ENCODE data around the gene ABL2. TPM values are rescaled to one million over a fixed set of nuclear protein-coding genes. Genes with fewer than 3 reads are reported as not detected.
"Not testable (repeated sequence)": the region's sequence is repeated elsewhere in the genome, so short reads cannot be mapped to it uniquely, and the experiment has no call there.

Gene ABL2
- total RNA-seq, 2 experiments from 2014 or later = 8.1 TPM

GRCh38 chr1:179241530-179242097 is 12.1 kb upstream of the ABL2 start:
- no peaks in the 10 kb centered on the region for H3K9me3 Mint-ChIP-seq
- CTCF ChIA-PET = interaction anchor here (0.8 kb wide), 1 partner anchor 51 kb away, joined by 3 read pairs; no protein-coding TSS in a partner anchor
- intact Hi-C loops (cut with micrococcal nuclease) = no loop called here
- H3K36me3 Mint-ChIP-seq (ENCODE audit: low read depth) = no peaks in the 10 kb centered on the region
- no peaks in the 10 kb centered on the region for H3K27me3 Mint-ChIP-seq (ENCODE audit: low read depth)
- H3K4me1 Mint-ChIP-seq (ENCODE audit: low read depth) = no peaks in the 10 kb centered on the region
- DNase-seq = no peak
- H3K27ac Mint-ChIP-seq = no peak overlapping the region
- H3K4me3 Mint-ChIP-seq = no peak overlapping the region

- no peak for DNase-seq
- no peak overlapping the region for H3K4me3 Mint-ChIP-seq
- no peaks in the 10 kb centered on the region for H3K9me3 Mint-ChIP-seq
- CTCF ChIA-PET = interaction anchor here (0.6 to 0.7 kb wide), 3 partner anchors 10 to 16 kb away, joined by 3 read pairs; no protein-coding TSS in a partner anchor
- no peak overlapping the region for H3K27ac Mint-ChIP-seq
- H3K36me3 Mint-ChIP-seq (ENCODE audit: low read depth) = no peaks in the 10 kb centered on the region
- no peaks in the 10 kb centered on the region for H3K4me1 Mint-ChIP-seq (ENCODE audit: low read depth)
- no peaks in the 10 kb centered on the region for H3K27me3 Mint-ChIP-seq (ENCODE audit: low read depth)
- intact Hi-C loops (cut with micrococcal nuclease) = no loop called here
Measured at GRCh38 chr1:179237222-179237621, 7.7 kb upstream of the ABL2 start.

- H3K4me1 Mint-ChIP-seq (ENCODE audit: low read depth) = peaks cover 7% of the 10 kb centered on the region
- CTCF ChIA-PET = no interaction called here
- intact Hi-C loops (cut with micrococcal nuclease) = no loop called here
- H3K27me3 Mint-ChIP-seq (ENCODE audit: low read depth) = no peaks in the 10 kb centered on the region
- no peak overlapping the region for H3K4me3 Mint-ChIP-seq
- no peak for DNase-seq
- H3K27ac Mint-ChIP-seq = no peak overlapping the region
- no peaks in the 10 kb centered on the region for H3K36me3 Mint-ChIP-seq (ENCODE audit: low read depth)
- H3K9me3 Mint-ChIP-seq = no peaks in the 10 kb centered on the region
Measured at GRCh38 chr1:179234863-179235262, 5.4 kb upstream of the ABL2 start.

- Mint-ChIP-seq H3K27me3 (ENCODE audit: low read depth) (no peaks in the 10 kb centered on the region), H3K4me1 (ENCODE audit: low read depth) (peaks cover 24% of the 10 kb centered on the region), H3K9me3 (no peaks in the 10 kb centered on the region), H3K27ac (no peak overlapping the region), H3K4me3 (no peak overlapping the region), H3K36me3 (ENCODE audit: low read depth) (no peaks in the 10 kb centered on the region)
- DNase-seq = no peak
- intact Hi-C loops (cut with micrococcal nuclease) = no loop called here
- CTCF ChIA-PET = interaction anchor here (0.6 kb wide), 1 partner anchor 9 kb away, joined by 5 read pairs; no protein-coding TSS in a partner anchor
Measured at GRCh38 chr1:179231923-179232322, 2.4 kb upstream of the ABL2 start.

- H3K4me3 Mint-ChIP-seq = peak overlapping the region; percentile 90
- H3K27ac Mint-ChIP-seq = no peak overlapping the region
- intact Hi-C loops (cut with micrococcal nuclease) = loop anchor here (1.0 kb wide), 1 partner anchor 149 kb away; no protein-coding TSS in a partner anchor
- no peaks in the 10 kb centered on the region for H3K27me3 Mint-ChIP-seq (ENCODE audit: low read depth)
- peaks cover 31% of the 10 kb centered on the region for H3K4me1 Mint-ChIP-seq (ENCODE audit: low read depth)
- DNase-seq = no peak
- CTCF ChIA-PET = no interaction called here
- no peaks in the 10 kb centered on the region for H3K9me3 Mint-ChIP-seq
- H3K36me3 Mint-ChIP-seq (ENCODE audit: low read depth) = no peaks in the 10 kb centered on the region
Measured at GRCh38 chr1:179230721-179231120, 1.2 kb upstream of the ABL2 start.

GRCh38 chr1:179230251-179230650 is 774 bp upstream of the ABL2 start:
- DNase-seq = no peak
- Mint-ChIP-seq H3K4me3 (peak overlapping the region; percentile 90), H3K9me3 (no peaks in the 10 kb centered on the region), H3K27me3 (ENCODE audit: low read depth) (no peaks in the 10 kb centered on the region), H3K36me3 (ENCODE audit: low read depth) (no peaks in the 10 kb centered on the region), H3K4me1 (ENCODE audit: low read depth) (peaks cover 31% of the 10 kb centered on the region), H3K27ac (peak overlapping the region; percentile 72)
- CTCF ChIA-PET = no interaction called here
- intact Hi-C loops (cut with micrococcal nuclease) = loop anchor here (1.0 kb wide), 1 partner anchor 149 kb away; no protein-coding TSS in a partner anchor

GRCh38 chr1:179228783-179229213 is 679 bp downstream of the ABL2 start:
- peak overlapping the region; percentile 43 for H3K27ac Mint-ChIP-seq
- CTCF ChIA-PET = no interaction called here
- peak; percentile 35 for DNase-seq
- H3K4me1 Mint-ChIP-seq (ENCODE audit: low read depth) = peaks cover 31% of the 10 kb centered on the region
- H3K4me3 Mint-ChIP-seq = peak overlapping the region; percentile 90
- intact Hi-C loops (cut with micrococcal nuclease) = loop anchor here (1.0 to 2.0 kb wide), 10 partner anchors 10 to 654 kb away; partner anchors contain the start of genes AXDND1, SOAT1 and TOR1AIP1
- no peaks in the 10 kb centered on the region for H3K9me3 Mint-ChIP-seq
- H3K27me3 Mint-ChIP-seq (ENCODE audit: low read depth) = no peaks in the 10 kb centered on the region
- H3K36me3 Mint-ChIP-seq (ENCODE audit: low read depth) = no peaks in the 10 kb centered on the region

GRCh38 chr1:179226738-179227137 is 2.7 kb downstream of the ABL2 start:
- intact Hi-C loops (cut with micrococcal nuclease) = no loop called here
- Mint-ChIP-seq H3K27me3 (ENCODE audit: low read depth) (no peaks in the 10 kb centered on the region), H3K27ac (no peak overlapping the region), H3K4me3 (no peak overlapping the region), H3K9me3 (no peaks in the 10 kb centered on the region), H3K4me1 (ENCODE audit: low read depth) (peaks cover 31% of the 10 kb centered on the region), H3K36me3 (ENCODE audit: low read depth) (peaks cover 2% of the 10 kb centered on the region)
- DNase-seq = no peak
- CTCF ChIA-PET = interaction anchor here (0.8 to 1.5 kb wide), 2 partner anchors 49 to 106 kb away, joined by 4 to 5 read pairs; no protein-coding TSS in a partner anchor

- peaks cover 22% of the 10 kb centered on the region for H3K4me1 Mint-ChIP-seq (ENCODE audit: low read depth)
- H3K27ac Mint-ChIP-seq; H3K9me3 Mint-ChIP-seq; H3K27me3 Mint-ChIP-seq (ENCODE audit: low read depth); H3K4me3 Mint-ChIP-seq; intact Hi-C loops (cut with micrococcal nuclease); H3K36me3 Mint-ChIP-seq (ENCODE audit: low read depth); DNase-seq; CTCF ChIA-PET: not testable (repeated sequence)
Measured at GRCh38 chr1:179224466-179224865, 5.0 kb downstream of the ABL2 start.

- intact Hi-C loops (cut with micrococcal nuclease); CTCF ChIA-PET; DNase-seq; H3K4me3 Mint-ChIP-seq; H3K27ac Mint-ChIP-seq; H3K9me3 Mint-ChIP-seq; H3K27me3 Mint-ChIP-seq (ENCODE audit: low read depth); H3K36me3 Mint-ChIP-seq (ENCODE audit: low read depth): not testable (repeated sequence)
- peaks cover 14% of the 10 kb centered on the region for H3K4me1 Mint-ChIP-seq (ENCODE audit: low read depth)
Measured at GRCh38 chr1:179221121-179221520, 8.4 kb downstream of the ABL2 start.

GRCh38 chr1:179217943-179218507 is 11.5 kb downstream of the ABL2 start:
- Mint-ChIP-seq H3K4me1 (ENCODE audit: low read depth) (peaks cover 20% of the 10 kb centered on the region), H3K9me3 (no peaks in the 10 kb centered on the region), H3K36me3 (ENCODE audit: low read depth) (peaks cover 6% of the 10 kb centered on the region), H3K4me3 (no peak overlapping the region), H3K27ac (no peak overlapping the region), H3K27me3 (ENCODE audit: low read depth) (no peaks in the 10 kb centered on the region)
- intact Hi-C loops (cut with micrococcal nuclease) = loop anchor here (1.0 to 5.0 kb wide), 2 partner anchors 10 to 136 kb away; partner anchors contain the start of gene TOR3A
- DNase-seq = no peak
- CTCF ChIA-PET = interaction anchor here (0.6 kb wide), 1 partner anchor 105 kb away, joined by 6 read pairs; no protein-coding TSS in a partner anchor

- H3K36me3 Mint-ChIP-seq (ENCODE audit: low read depth); DNase-seq; H3K9me3 Mint-ChIP-seq; H3K27me3 Mint-ChIP-seq (ENCODE audit: low read depth); H3K4me3 Mint-ChIP-seq; H3K27ac Mint-ChIP-seq; CTCF ChIA-PET; intact Hi-C loops (cut with micrococcal nuclease): not testable (repeated sequence)
- H3K4me1 Mint-ChIP-seq (ENCODE audit: low read depth) = peaks cover 20% of the 10 kb centered on the region
Measured at GRCh38 chr1:179213317-179213716, 16.2 kb downstream of the ABL2 start.
